ENCODE data around the gene SENP2.

SENP2 gene

GRCh38 chr3:185648396-185648795, 62.3 kb downstream of the SENP2 start:
- Histone ChIP-seq H2BK12ac (ENCODE audit: low read length in 2 of 2) (no peak overlapping the region), H3K27ac (ENCODE audit: low read length, poor library complexity, severe bottlenecking) (peak overlapping the region; percentile 58), H3K9me3 (ENCODE audit: control insufficient read depth, low read length) (no peaks in the 10 kb centered on the region), H2BK5ac (ENCODE audit: low read depth, low read length, poor library complexity, severe bottlenecking) (no peak overlapping the region), H3K14ac (ENCODE audit: low read length in 2 of 2) (no peak overlapping the region), H3K23ac (ENCODE audit: low read length in 2 of 2) (no peak overlapping the region), H2BK120ac (ENCODE audit: low read depth, low read length) (no peak overlapping the region), H3K4ac (ENCODE audit: low read depth in 1 of 2, low read length in 2 of 2) (no peak overlapping the region), H3K4me2 (ENCODE audit: low read length, poor library complexity, severe bottlenecking) (no peak overlapping the region), H2AK5ac (ENCODE audit: low read length, severe bottlenecking) (no peak overlapping the region), H3K79me1 (replicated peaks; ENCODE audit: low read length, poor library complexity, severe bottlenecking) (peaks cover 24% of the 10 kb centered on the region), H4K8ac (ENCODE audit: low read length) (no peak overlapping the region), H4K91ac (ENCODE audit: low read length) (no peak overlapping the region), H3K4me3 (ENCODE audit: insufficient read depth in 1 of 2, low read depth in 1 of 2, low read length in 2 of 2) (no peak overlapping the region), H2AFZ (ENCODE audit: low read depth, low read length) (no peak overlapping the region), H3K9ac (ENCODE audit: low read length) (no peak overlapping the region), H3K27me3 (ENCODE audit: control insufficient read depth in 1 of 2, insufficient read depth in 1 of 2, low read length in 2 of 2) (no peaks in the 10 kb centered on the region), H3K36me3 (ENCODE audit: control insufficient read depth in 1 of 2, insufficient read depth in 2 of 2, low read depth in 1 of 2, low read length in 2 of 2) (peaks cover 63 to 71% of the 10 kb centered on the region in 2 experiments), H3K4me1 (ENCODE audit: control insufficient read depth, insufficient read depth, low read depth, low read length) (peaks cover 26% of the 10 kb centered on the region), H3K18ac (ENCODE audit: low read depth in 1 of 2, low read length in 2 of 2) (no peak overlapping the region), H2BK15ac (ENCODE audit: low read depth, poor library complexity, severe bottlenecking) (no peak overlapping the region)
- DNase-seq, result no peak
- WGBS, result 97% methylated on average over 4 of the region's 4 CpGs

DNA sequence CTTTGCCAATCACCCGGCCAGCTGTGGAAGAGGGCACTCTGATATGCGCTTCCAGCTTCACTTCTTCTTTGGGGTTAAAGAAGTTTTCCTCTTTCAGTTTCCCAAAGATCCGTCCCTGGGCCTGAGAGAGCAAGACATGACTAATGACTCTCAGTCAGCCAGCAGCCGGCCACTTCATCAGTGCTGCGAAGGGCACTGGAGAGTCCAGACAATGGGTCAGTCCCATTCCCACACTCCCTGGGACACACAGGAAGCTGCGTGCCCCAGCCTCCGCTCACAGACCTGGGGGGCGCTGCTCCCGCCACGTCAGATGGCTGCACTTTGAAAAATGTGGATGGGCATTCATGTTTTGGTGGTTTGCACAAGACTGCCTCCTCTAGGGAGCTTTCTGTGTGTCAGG, 63.3 kb downstream of the SENP2 start:
- WGBS, result 97% methylated on average over 6 of the region's 10 CpGs
- Histone ChIP-seq H2BK15ac (ENCODE audit: low read depth, poor library complexity, severe bottlenecking) (no peak overlapping the region), H2AFZ (ENCODE audit: low read depth, low read length) (no peak overlapping the region), H3K4me2 (ENCODE audit: low read length, poor library complexity, severe bottlenecking) (no peak overlapping the region), H4K8ac (ENCODE audit: low read length) (peak overlapping the region; percentile 27), H3K27me3 (ENCODE audit: control insufficient read depth in 1 of 2, insufficient read depth in 1 of 2, low read length in 2 of 2) (no peaks in the 10 kb centered on the region), H3K9ac (ENCODE audit: low read length) (no peak overlapping the region), H2BK120ac (ENCODE audit: low read depth, low read length) (no peak overlapping the region), H2BK5ac (ENCODE audit: low read depth, low read length, poor library complexity, severe bottlenecking) (no peak overlapping the region), H3K4me1 (ENCODE audit: control insufficient read depth, insufficient read depth, low read depth, low read length) (peaks cover 25% of the 10 kb centered on the region), H4K91ac (ENCODE audit: low read length) (no peak overlapping the region), H3K27ac (ENCODE audit: low read length, poor library complexity, severe bottlenecking) (no peak overlapping the region), H3K36me3 (ENCODE audit: control insufficient read depth in 1 of 2, insufficient read depth in 2 of 2, low read depth in 1 of 2, low read length in 2 of 2) (peaks cover 72 to 78% of the 10 kb centered on the region in 2 experiments), H3K9me3 (ENCODE audit: control insufficient read depth, low read length) (no peaks in the 10 kb centered on the region), H3K18ac (ENCODE audit: low read depth in 1 of 2, low read length in 2 of 2) (no peak overlapping the region), H2BK12ac (ENCODE audit: low read length in 2 of 2) (no peak overlapping the region), H3K79me1 (replicated peaks; ENCODE audit: low read length, poor library complexity, severe bottlenecking) (peaks cover 33% of the 10 kb centered on the region), H3K14ac (ENCODE audit: low read length in 2 of 2) (no peak overlapping the region), H3K4ac (ENCODE audit: low read depth in 1 of 2, low read length in 2 of 2) (no peak overlapping the region), H3K4me3 (ENCODE audit: insufficient read depth in 1 of 2, low read depth in 1 of 2, low read length in 2 of 2) (no peak overlapping the region), H3K23ac (ENCODE audit: low read length in 2 of 2) (no peak overlapping the region), H2AK5ac (ENCODE audit: low read length, severe bottlenecking) (no peak overlapping the region)
- DNase-seq, result peak; percentile 33

DNA sequence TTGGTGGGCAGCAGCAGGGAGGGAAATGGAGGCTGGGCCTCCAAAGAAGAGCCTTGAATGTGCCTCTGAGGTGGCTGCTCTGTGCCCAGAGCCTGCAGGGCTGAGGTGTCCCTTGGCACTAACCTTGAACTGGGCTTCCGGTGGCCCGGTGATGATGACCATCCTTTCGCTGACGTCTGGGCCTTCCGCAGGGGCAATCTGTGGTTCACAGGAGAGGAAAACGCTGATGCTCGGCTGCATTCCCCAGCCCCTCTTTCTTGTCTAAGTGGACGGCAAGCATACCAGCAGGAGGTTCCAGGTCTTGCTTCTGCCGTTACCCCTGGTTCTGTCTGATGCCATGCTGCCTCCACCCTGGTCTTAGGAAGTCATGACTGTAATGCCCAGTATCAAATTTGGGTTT, 65.9 kb downstream of the SENP2 start:
- Histone ChIP-seq H2BK5ac (ENCODE audit: low read depth, low read length, poor library complexity, severe bottlenecking) (no peak overlapping the region), H2BK12ac (ENCODE audit: low read length in 2 of 2) (no peak overlapping the region), H3K18ac (ENCODE audit: low read depth in 1 of 2, low read length in 2 of 2) (no peak overlapping the region), H3K79me1 (replicated peaks; ENCODE audit: low read length, poor library complexity, severe bottlenecking) (peaks cover 35% of the 10 kb centered on the region), H2BK15ac (ENCODE audit: low read depth, poor library complexity, severe bottlenecking) (no peak overlapping the region), H3K27ac (ENCODE audit: low read length, poor library complexity, severe bottlenecking) (no peak overlapping the region), H4K8ac (ENCODE audit: low read length) (no peak overlapping the region), H3K23ac (ENCODE audit: low read length in 2 of 2) (no peak overlapping the region), H3K4me3 (ENCODE audit: insufficient read depth in 1 of 2, low read depth in 1 of 2, low read length in 2 of 2) (no peak overlapping the region), H3K9me3 (ENCODE audit: control insufficient read depth, low read length) (no peaks in the 10 kb centered on the region), H3K4me2 (ENCODE audit: low read length, poor library complexity, severe bottlenecking) (no peak overlapping the region), H3K36me3 (ENCODE audit: control insufficient read depth in 1 of 2, insufficient read depth in 2 of 2, low read depth in 1 of 2, low read length in 2 of 2) (peaks cover 66 to 69% of the 10 kb centered on the region in 2 experiments), H4K91ac (ENCODE audit: low read length) (peak overlapping the region; percentile 4), H3K4ac (ENCODE audit: low read depth in 1 of 2, low read length in 2 of 2) (no peak overlapping the region), H2AK5ac (ENCODE audit: low read length, severe bottlenecking) (no peak overlapping the region), H3K9ac (ENCODE audit: low read length) (no peak overlapping the region), H3K27me3 (ENCODE audit: control insufficient read depth in 1 of 2, insufficient read depth in 1 of 2, low read length in 2 of 2) (no peaks in the 10 kb centered on the region), H3K14ac (ENCODE audit: low read length in 2 of 2) (no peak overlapping the region), H3K4me1 (ENCODE audit: control insufficient read depth, insufficient read depth, low read depth, low read length) (peaks cover 22% of the 10 kb centered on the region), H2BK120ac (ENCODE audit: low read depth, low read length) (no peak overlapping the region), H2AFZ (ENCODE audit: low read depth, low read length) (no peak overlapping the region)
- no peak for DNase-seq
- 96% methylated on average over 9 of the region's 9 CpGs for WGBS

GRCh38 chr3:185653949-185654757, 68.1 kb downstream of the SENP2 start:
- Histone ChIP-seq H3K27ac (ENCODE audit: low read length, poor library complexity, severe bottlenecking) (no peak overlapping the region), H2AK5ac (ENCODE audit: low read length, severe bottlenecking) (no peak overlapping the region), H3K23ac (ENCODE audit: low read length in 2 of 2) (no peak overlapping the region), H3K9ac (ENCODE audit: low read length) (no peak overlapping the region), H2BK12ac (ENCODE audit: low read length in 2 of 2) (no peak overlapping the region), H3K27me3 (ENCODE audit: control insufficient read depth in 1 of 2, insufficient read depth in 1 of 2, low read length in 2 of 2) (no peaks in the 10 kb centered on the region), H2AFZ (ENCODE audit: low read depth, low read length) (no peak overlapping the region), H3K4ac (ENCODE audit: low read depth in 1 of 2, low read length in 2 of 2) (no peak overlapping the region), H3K4me1 (ENCODE audit: control insufficient read depth, insufficient read depth, low read depth, low read length) (peaks cover 32% of the 10 kb centered on the region), H4K8ac (ENCODE audit: low read length) (no peak overlapping the region), H3K36me3 (ENCODE audit: control insufficient read depth in 1 of 2, insufficient read depth in 2 of 2, low read depth in 1 of 2, low read length in 2 of 2) (peaks cover 61 to 64% of the 10 kb centered on the region in 2 experiments), H2BK15ac (ENCODE audit: low read depth, poor library complexity, severe bottlenecking) (no peak overlapping the region), H2BK120ac (ENCODE audit: low read depth, low read length) (no peak overlapping the region), H2BK5ac (ENCODE audit: low read depth, low read length, poor library complexity, severe bottlenecking) (no peak overlapping the region), H3K9me3 (ENCODE audit: control insufficient read depth, low read length) (no peaks in the 10 kb centered on the region), H3K4me2 (ENCODE audit: low read length, poor library complexity, severe bottlenecking) (no peak overlapping the region), H3K14ac (ENCODE audit: low read length in 2 of 2) (no peak overlapping the region), H3K18ac (ENCODE audit: low read depth in 1 of 2, low read length in 2 of 2) (no peak overlapping the region), H4K91ac (ENCODE audit: low read length) (no peak overlapping the region), H3K4me3 (ENCODE audit: insufficient read depth in 1 of 2, low read depth in 1 of 2, low read length in 2 of 2) (no peak overlapping the region), H3K79me1 (replicated peaks; ENCODE audit: low read length, poor library complexity, severe bottlenecking) (peaks cover 37% of the 10 kb centered on the region)
- WGBS, result over 99% methylated on average over 12 of the region's 12 CpGs
- DNase-seq, result no peak
